Stimulated activated CD8-positive, alpha-beta memory T cell treated with anti-CD3 and anti-CD28 coated beads, Interleukin-4, amount 100 ng/mL, for 48 hours (primary cell): ENCODE measurements around the gene NVL.

ENCODE experiments used
- DNase-seq: peaks from one replicate; pipeline ENCODE4 v3.0.0-alpha.2; 2020

Gene NVL

DNA sequence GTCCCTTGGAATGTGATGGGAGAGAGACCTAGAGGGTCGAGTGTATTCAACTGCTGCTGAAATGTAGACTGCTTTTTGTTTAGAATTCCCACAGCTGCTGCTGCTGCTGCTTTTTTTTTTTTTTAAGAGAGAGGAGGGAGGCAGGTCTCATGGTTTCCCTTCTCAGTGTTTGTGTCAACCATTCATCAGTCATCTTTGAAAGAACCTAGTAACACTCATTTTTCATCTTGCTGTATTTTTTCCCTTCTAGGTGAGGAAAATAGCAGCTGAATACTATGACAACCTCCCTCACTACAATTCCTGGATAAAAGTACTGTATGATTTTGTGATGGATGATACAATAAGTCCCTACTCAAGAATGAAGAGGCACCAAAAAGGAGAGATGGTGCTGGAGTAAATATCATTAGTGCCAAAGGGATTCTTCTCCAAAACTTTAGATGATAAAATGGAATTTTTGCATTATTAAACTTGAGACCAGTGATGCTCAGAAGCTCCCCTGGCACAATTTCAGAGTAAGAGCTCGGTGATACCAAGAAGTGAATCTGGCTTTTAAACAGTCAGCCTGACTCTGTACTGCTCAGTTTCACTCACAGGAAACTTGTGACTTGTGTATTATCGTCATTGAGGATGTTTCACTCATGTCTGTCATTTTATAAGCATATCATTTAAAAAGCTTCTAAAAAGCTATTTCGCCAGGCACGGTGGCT lies 137.7 kb downstream of the NVL start:
- DNase-seq: no peak

DNA sequence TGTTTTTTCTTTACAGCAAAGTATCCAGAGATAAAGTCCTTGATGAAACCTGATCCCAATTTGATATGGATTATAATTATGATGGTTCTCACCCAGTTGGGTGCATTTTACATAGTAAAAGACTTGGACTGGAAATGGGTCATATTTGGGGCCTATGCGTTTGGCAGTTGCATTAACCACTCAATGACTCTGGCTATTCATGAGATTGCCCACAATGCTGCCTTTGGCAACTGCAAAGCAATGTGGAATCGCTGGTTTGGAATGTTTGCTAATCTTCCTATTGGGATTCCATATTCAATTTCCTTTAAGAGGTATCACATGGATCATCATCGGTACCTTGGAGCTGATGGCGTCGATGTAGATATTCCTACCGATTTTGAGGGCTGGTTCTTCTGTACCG lies 140.4 kb downstream of the NVL start:
- no peak for DNase-seq

DNA sequence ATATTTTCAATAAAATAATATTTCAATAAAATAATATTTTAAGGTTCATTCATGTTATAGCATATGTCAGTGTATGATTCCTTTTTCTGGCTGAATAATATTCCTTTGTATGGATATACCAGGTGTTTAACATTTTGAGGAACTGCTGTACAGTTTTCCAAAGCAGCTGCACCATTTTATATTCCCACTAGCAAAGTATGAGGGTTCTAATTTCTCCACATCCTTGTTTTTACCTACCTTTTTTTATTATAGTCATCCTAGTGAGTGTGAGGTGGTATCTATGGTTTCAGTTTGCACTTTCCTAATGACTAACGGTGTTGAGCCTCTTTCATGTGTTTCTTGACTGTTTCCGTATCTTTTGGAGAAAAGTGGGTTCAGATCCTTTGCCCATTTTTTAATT lies 141.7 kb downstream of the NVL start:
- DNase-seq: no peak

DNA sequence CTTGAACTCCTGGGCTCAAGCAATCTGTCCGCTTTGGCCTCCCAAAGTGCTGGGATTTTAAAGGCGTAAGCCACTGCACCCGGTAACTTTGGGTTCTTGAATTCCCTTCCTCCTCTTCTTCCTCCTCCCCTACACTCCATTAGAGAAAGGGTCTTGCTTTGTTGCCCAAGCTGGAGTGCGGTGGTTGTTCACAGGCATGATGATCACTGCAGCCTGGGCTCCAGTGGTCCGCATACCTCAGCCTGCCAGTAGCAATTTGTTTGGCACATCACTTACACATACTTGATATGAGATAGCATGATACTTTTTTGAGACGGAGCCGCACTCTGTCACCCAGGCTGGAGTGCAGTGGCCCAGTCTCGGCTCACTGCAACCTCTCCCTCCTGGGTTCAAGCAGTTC lies 144.8 kb downstream of the NVL start:
- DNase-seq: no peak

DNA sequence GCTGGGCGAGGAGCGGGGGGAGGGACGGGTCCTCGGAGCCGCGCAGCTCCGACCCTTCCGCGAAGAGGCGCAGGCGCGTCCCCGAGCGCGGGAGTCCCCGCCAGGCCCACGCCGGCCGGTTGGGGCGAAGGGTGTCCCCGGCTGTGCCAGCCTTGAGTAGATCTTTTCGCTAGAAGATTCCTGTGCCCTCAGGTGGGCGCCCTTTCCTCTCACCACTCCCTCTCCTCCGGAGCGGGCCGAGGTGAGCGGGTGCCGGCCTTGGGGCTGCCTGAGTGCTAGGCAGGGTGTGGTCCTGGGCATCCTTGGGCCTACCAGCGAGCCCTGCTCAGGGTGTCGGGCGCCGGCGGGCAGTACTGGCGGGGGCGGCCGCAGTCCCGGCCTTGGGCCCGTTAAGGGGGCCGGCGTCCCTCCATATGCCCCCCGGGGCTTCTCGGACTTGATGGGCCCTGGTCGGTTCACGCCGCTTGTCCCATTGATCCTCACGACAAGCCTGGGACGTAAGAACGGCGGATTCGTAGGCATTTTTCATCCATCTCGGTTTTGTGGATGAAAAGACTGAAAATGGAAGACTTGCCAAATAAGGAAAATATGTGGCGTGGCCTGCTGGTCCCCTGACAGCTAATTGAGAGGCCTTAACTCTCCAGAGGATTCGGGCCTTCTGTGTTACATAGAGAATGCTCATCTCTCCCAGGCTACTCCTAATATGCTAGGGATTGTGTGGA lies 146.2 kb downstream of the NVL start:
- DNase-seq: peak; percentile 77

DNA sequence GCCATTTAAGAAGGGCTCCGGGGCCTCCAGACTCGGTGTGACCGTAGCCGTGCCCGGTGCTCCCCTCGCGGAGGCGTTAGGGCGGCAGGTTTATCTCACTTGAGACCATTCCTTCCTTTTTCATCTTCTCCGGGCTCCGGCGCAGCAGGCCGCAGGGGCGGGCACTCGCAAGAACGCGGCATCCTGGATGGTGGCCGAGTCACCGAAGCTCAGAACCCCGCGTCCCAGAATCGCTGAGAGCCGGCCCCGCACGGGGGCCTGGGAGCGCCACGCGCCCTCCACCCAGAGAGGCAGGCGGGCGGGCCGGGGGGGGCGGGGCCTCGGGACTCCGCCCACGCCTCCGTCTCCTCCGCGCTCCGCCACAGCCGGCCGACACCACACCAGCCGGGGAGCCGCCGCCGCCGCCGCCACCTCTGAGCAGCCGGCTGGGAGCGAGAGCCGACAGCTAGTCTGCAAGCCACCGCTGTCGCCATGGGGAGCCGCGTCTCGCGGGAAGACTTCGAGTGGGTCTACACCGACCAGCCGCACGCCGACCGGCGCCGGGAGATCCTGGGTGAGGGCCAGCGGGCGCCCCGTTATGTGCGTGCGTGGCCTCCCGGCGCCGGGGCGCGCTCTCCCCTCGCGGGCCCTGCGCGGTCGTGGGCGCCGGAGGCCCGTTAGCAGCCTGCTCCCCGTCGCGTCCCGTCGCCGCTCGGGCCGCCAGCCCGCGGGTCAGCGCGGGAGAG lies 146.9 kb downstream of the NVL start, which contains the start of gene DEGS1:
Gene DEGS1, plus strand, starts transcription at position 375 of the 725 bp plus-strand sequence. Its CDS starts 97 bp downstream, at position 472.
- peak; percentile 85 for DNase-seq

DNA sequence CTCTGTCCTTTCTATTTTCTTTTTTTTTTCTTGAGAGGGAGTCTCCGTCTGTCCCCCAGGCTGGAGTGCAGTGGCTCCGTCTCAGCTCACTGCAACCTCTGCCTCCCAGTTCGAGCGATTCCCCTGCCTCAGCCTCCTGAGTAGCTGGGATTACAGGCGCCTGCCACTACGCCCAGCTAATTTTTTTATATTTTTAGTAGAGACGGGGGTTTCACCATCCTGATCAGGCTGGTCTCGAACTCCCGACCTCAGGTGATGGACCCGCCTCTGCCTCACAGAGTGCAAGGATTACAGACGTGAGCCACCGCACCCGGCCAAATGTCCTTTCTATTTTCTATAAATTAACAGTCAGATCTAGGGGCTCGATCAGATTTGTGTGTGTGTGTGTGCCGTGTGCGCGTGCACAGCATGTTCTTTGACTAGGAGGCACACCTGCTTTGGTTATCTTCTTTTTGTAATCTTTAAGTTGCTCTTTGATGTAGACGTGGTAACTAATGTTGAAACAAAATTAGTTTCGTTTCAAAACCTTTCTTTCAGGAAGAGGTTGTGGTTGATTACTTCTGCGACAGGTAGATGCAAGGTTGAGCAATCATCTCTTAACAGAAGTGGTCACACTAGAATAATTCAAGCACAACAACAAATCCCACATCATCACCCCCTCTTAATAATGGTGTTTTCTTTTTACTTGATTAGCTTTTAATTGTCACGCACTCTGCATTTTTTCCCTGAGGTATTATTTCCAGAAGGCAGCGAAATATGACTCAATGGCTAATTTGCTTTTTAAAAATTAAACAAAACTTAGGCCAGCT lies 147.7 kb downstream of the NVL start:
- peak; percentile 69 for DNase-seq

DNA sequence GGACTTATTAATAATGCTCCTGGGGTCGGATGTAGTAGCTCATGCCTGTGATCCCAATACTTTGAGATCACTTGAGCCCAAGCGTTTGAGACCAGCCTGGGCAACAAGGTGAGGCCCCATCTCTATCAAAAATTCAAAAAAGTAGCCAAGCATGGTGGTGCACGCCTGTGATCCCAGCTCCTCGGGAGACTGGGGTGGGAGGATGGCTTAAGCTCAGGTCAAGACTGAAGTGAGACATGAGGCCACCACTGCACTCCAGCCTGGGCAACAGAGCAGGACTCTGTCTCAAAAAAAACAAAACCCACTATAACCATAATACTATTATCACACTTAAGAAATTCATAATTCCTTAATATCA lies 148.5 kb downstream of the NVL start:
- no peak for DNase-seq

DNA sequence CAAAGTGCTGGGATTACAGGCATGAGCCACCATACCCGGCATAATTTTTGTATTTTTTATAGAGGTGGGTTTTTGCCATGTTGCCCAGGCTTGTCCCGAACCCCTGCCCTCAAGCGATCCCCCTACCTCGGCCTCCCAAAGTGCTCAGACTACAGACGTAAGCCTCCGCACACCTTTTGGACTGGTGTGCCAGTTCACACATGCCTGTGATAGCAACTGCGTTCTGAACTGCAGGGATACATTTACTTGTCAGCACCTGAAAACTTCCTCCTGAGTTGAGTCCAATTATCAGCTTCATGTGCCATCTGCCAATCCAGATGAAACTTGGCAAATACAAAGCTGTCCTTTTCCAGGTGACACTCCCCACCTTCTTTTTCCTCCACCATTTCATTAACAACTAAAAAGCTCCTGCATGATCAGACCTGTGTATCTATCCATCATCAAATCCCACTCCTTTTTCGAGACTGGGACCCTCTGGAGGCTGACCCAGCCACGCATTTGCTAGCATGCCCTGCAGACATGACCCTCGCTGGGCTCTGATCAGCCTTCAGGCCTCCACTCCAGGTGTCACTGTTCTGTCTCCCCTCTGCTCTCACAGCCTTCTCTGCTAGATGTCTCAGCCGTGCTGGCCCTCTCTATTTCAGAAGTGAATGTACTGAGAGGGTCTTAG lies 149.1 kb downstream of the NVL start:
- DNase-seq: no peak

DNA sequence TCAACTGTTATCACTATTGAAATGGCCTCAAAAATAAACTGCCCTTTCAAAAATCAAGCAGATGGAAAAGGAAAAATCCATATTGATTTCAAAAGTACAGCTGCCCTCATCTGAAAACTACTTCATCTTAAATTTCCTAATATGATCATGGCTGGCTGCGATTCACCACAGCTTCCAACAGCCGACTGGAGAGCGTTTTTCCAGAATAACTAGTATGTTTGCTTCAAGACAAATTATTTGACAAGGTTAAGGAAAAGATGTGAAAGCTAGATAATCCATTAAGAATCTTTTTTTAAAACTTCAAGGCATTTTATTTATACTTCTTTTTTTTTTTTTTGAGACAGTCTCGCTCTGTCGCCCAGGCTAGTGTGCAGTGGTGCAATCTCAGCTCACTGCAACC lies 151.1 kb downstream of the NVL start:
- DNase-seq: no peak

DNA sequence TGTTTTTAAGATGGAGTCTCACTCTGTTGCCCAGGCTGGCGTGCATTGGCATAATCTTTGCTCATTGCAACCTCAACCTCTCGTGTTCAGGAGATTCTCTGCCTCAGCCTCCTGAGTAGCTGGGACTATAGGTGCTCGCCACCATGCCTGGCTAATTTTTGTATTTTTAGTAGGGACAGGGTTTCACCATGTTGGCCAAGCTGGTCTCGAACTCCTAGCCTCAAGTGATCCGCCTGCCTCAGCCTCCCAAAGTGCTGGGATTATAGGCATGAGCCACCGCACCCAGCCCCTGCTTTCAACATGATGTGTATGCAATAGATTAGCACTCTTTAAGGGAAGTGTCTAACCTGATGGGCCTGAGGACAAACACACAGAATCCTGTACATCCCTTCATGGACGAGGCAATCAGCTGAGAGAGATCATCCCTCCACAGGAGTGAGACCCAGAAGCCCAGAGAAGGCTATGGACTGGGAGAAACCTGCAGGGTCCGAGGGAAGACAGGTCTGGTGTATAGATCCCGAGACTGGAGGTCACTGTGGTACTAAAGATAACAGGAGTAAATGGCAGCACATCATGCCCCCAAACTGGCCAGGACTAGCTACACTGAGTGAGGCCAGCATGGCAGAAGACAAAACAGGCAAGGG lies 152.5 kb downstream of the NVL start:
- no peak for DNase-seq
